HG03439 (cell line): ENCODE results near the gene RBP5.

ENCODE experiments used
- ATAC-seq: cut with Tn5 transposase; IDR thresholded peaks from one replicate; pipeline ENCODE4 v1.9.1; 2021; ENCODE audit warnings: mild to moderate bottlenecking, moderate library complexity; ENCODE audit not compliant: unreplicated experiment

Gene RBP5

GRCh38 chr12:7102582-7102981 lies 26.1 kb downstream of the RBP5 start:
- ATAC-seq: no peak

- no peak for ATAC-seq
Observed at GRCh38 chr12:7101694-7102131, 27.0 kb downstream of the RBP5 start.

DNA sequence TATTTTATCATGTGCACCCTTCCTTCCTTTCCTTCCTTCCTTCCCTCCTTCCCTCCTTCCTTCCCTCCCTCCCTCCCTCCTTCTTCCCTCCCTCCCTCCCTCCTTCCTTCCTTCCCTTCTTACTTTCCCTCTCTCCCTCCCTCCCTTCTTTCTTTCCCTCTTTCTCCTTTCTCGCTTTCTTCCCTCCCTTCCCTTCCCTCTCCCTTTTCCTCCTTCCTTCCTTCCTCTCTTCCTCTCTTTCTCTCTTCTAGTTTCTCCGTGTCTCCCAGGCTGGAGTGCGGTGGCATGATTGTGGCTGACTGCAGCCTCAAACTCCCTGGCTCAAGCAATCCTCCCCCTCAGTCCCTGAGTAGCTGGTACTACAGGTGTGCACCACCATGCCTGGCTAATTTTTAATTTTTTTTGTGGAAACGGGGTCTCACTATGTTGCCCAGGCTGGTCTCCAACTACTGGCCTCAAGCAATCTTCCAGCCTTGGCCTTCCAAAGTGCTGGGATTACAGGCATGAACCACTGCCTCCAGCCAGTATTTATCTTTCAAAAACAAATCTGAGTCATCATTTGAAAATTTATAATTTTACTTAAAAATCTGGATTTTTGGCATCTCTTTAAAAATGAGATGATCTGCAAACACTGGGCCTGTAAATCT lies 27.5 kb downstream of the RBP5 start:
- no peak for ATAC-seq

DNA sequence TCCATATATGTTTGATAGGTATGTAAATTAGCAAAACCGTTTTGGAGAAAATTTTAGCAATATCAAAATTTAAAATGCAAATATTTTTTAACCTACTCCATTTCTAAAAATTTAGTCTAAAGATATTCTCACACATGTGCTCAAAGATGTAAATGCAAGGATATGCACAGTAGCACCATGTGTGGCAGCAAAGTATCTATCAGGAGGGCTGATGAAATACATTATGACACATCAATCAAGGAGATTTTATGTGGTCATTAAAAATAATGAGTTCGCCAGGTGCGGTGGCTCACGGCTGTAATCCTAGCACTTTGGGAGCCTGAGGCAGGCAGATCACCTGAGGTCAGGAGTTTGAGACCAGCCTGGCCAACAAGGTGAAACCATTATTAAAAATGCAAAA lies 28.4 kb downstream of the RBP5 start:
- ATAC-seq: no peak

DNA sequence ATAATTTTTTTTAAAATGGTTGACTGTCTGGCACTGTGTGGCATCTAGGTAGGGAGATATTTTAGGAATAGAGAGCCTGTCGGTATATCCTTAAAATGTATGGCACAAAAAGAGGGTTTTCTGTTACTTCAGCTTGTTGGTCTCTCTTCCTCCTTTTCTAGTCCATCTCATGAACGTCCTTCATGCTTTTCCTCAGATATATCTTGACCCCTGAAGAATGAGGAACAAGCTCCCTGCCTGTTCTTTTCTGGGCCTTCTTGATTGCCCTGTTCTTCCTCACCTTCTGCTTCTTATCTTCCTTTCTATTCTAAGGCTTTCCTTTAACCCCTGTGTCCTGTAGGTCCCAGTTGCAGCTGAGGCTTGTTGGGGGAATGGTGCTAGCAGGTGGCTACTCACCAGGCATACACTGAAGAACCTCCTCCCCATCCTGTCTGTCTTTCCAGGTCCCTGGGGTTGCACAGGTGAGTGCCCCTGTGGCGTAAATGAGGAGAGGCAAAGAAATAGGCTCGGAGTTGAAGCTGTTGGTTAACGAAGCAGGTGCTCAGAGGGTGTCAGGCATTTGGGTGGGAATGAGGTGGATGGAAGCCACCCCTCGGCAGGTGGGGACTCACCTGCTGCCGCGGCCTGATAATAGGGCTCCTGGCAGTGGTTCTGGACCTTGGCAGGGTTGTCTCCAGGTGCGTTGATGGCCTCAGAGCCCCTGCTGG lies 29.2 kb downstream of the RBP5 start:
- no peak for ATAC-seq

GRCh38 chr12:7096979-7097378 lies 31.7 kb downstream of the RBP5 start:
- no peak for ATAC-seq

GRCh38 chr12:7096006-7096932 lies 32.4 kb downstream of the RBP5 start:
- no peak for ATAC-seq

DNA sequence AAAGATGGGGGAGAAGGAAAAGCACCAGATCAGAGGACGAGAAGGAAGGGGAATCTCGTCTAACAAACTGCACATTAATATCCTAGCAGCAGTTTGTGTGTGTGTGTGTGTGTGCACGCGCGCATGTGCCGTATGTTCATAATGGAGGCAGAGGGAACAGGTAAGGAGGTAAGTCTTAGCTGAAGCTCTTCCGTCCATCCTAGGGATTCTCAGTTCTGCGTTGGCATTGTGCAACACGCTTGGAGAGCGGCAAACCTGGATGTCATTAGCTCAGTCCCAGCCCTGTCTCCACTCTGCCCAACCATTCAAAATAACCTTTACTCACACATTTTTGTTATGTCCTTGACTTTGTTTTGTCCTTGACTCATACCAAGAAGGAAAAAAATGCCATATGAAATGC lies 34.8 kb downstream of the RBP5 start:
- ATAC-seq: no peak

DNA sequence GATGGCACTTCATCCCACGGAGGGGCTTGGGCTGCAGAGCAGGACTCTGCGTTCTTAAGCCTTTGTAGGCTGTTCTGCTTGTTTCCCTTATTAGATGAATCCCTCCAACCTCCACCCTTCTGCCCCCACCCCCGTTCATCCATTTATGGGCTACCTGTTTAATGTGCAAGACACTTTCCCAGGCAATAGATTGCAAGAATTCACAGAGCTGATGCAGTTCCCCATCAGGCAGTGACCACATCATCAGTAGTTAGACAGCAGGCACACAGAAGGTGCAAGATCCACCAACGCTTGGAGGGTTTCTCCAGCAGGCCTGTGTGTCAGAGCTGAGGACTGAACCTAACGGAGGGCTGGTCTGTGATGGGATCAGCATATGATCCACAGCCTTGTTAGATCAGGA lies 35.2 kb downstream of the RBP5 start:
- no peak for ATAC-seq

DNA sequence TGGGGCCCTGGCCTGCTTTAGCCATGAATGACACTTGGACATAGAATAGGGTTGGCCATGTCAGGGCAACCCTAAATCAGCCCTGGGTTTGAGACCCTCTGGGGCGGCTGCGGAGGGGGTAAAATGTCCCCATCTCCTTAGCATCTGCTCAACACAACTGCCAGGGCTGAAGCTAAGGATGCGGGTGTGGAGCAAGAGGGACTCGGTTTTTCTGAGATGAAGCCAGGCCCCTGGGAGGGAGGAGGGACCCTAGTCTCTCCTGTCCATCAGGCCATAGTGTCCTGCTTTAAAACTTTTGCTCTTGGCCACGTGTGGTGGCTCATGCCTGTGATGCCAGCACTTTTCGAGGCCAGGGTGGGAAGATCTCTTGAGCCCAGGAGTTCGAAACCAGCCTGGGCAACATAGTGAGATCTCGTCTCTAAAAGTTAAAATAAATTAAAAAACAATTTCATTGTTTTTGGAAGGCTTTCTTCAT lies 35.7 kb downstream of the RBP5 start:
- ATAC-seq: no peak

GRCh38 chr12:7092229-7092985 lies 36.3 kb downstream of the RBP5 start, which contains the start of gene C1R:
Gene C1R (minus strand): TSS chr12:7092445. CDS start chr12:7092388, 57 bp downstream.
- no peak for ATAC-seq

DNA sequence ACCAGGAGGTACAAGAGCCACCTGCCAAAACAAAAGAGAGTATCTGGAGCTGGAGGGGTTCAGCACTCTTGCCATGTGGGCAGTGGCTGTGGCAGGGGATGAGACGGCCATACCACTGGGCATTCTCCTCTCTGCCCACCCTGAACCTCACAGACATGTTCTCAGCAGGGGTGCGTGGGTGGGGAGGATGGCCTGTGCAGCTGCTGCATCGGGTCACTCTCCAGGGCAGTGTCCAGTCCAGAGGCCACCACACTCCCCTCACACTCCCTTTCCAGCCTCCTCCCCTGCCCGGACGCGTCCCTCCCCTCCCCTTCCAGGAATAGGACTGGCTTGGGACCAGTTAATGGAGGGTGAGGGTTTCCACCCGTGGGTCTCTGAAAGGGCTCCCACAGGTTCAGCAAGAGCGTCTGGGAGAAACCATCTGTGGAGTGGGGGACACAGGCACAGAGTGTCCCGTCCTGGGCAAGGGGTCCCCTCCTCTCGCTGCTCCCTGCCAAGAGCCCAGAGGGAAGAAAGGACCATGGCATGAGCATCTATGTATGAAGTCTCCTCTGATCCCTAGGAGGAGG lies 36.9 kb downstream of the RBP5 start:
- ATAC-seq: no peak

DNA sequence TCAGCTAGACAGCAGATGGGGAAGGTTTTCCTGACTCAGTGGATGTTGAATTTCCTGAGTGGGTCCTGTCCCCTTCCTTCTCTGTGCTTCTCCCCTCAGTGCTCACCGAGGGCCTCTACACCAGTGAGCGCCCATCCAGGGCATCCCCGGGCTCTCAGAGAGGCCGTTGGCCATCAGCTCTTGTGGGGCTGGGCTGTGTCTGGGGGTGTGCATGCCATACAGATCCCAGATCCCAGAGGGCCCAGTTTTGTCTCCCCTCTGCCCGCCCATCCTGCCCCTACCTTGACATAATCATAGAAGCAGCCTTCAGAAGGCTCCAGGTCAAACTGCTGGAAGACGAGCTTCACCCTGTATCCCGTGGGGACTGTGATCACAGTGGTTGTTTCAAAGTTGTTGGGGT lies 37.5 kb downstream of the RBP5 start:
- ATAC-seq: no peak

GRCh38 chr12:7090222-7090998 lies 38.3 kb downstream of the RBP5 start:
- ATAC-seq: no peak

- ATAC-seq: no peak
Observed at GRCh38 chr12:7089196-7089871, 39.4 kb downstream of the RBP5 start.

- no peak for ATAC-seq
Observed at GRCh38 chr12:7083125-7083524, 45.6 kb downstream of the RBP5 start.

DNA sequence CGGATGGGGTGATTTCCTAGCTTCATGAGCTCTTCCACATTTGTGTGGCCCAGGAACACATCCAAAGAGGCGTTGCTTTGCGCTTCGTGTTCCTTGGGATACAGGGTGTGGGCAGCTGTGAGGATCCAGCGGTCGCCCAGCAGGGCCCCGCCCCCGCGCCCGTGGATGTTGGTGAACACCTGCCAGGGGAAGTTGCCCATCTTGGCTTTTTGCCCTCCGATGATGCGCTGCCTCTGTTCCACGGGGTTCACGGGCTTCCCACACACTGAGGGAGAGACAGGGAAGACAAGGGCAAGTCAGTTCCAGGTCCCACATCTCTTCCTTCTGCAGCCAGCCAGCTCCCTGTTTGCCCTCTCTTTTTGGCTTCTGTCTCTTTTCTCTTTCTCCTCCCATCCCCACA lies 47.7 kb downstream of the RBP5 start:
- no peak for ATAC-seq

- ATAC-seq: no peak
Observed at GRCh38 chr12:7079826-7080125, 48.9 kb downstream of the RBP5 start.

DNA sequence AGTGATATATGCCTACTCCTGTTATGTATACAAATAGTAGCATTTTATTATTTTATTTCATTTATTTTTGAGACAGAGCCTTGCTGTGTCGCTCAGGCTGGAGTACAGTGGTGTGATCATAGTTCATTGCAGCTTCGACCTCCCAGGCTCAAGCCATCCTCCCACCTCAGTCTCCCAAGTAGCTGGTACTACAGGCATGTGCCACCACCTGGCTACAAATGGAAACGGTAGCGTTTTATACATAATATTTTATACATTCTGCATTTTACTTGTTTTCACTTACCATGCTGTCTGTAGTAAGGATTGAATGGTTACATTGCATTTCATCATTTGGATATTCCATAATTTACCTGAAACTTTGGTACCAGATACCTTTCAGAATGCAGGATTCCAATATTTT lies 50.5 kb downstream of the RBP5 start:
- no peak for ATAC-seq
